Measurements from ENCODE around the gene ANKRD55.

Gene ANKRD55

GRCh38 chr5:56142614-56143372, 90.3 kb downstream of the ANKRD55 start:
- no peak for TF ChIP-seq CTCF (IDR thresholded peaks at IDR 0.05; ENCODE audit: insufficient read depth, low read length, missing control alignments)
- POLR2A ChIA-PET = no interaction called here
- CTCF ChIA-PET = no interaction called here
- no peak for DNase-seq (ENCODE audit: low read depth, low spot score)
- H3K4me3 ChIP-seq (ENCODE audit: low read depth, low read length) = no peak overlapping the region

GRCh38 chr5:56142233-56142613, 90.9 kb downstream of the ANKRD55 start:
- DNase-seq (ENCODE audit: low read depth, low spot score) = no peak
- H3K4me3 ChIP-seq (ENCODE audit: low read depth, low read length) = no peak overlapping the region
- ChIA-PET POLR2A (no interaction called here), CTCF (no interaction called here)
- no peak for TF ChIP-seq CTCF (IDR thresholded peaks at IDR 0.05; ENCODE audit: insufficient read depth, low read length, missing control alignments)

- DNase-seq (ENCODE audit: low read depth, low spot score) = no peak
- ChIA-PET CTCF (no interaction called here), POLR2A (no interaction called here)
- TF ChIP-seq CTCF (IDR thresholded peaks at IDR 0.05; ENCODE audit: insufficient read depth, low read length, missing control alignments) = no peak
- no peak overlapping the region for H3K4me3 ChIP-seq (ENCODE audit: low read depth, low read length)
These were observed 93.1 kb downstream of the ANKRD55 start for GRCh38 chr5:56140073-56140472.

GRCh38 chr5:56130664-56131063, 102.5 kb downstream of the ANKRD55 start:
- TF ChIP-seq CTCF (IDR thresholded peaks at IDR 0.05; ENCODE audit: insufficient read depth, low read length, missing control alignments) = no peak
- no peak for DNase-seq (ENCODE audit: low read depth, low spot score)
- ChIA-PET POLR2A (no interaction called here), CTCF (interaction anchor here (1.0 kb wide), 1 partner anchor 14 kb away, joined by 3 read pairs; no protein-coding TSS in a partner anchor)
- no peak overlapping the region for H3K4me3 ChIP-seq (ENCODE audit: low read depth, low read length)

- ChIA-PET POLR2A (no interaction called here), CTCF (no interaction called here)
- no peak for TF ChIP-seq CTCF (IDR thresholded peaks at IDR 0.05; ENCODE audit: insufficient read depth, low read length, missing control alignments)
- DNase-seq (ENCODE audit: low read depth, low spot score) = no peak
- H3K4me3 ChIP-seq (ENCODE audit: low read depth, low read length) = no peak overlapping the region
These were observed 103.8 kb downstream of the ANKRD55 start for GRCh38 chr5:56129288-56129687.

GRCh38 chr5:56128113-56128512, 105.0 kb downstream of the ANKRD55 start:
- no peak for DNase-seq (ENCODE audit: low read depth, low spot score)
- TF ChIP-seq CTCF (IDR thresholded peaks at IDR 0.05; ENCODE audit: insufficient read depth, low read length, missing control alignments) = no peak
- POLR2A ChIA-PET = no interaction called here

More at GRCh38 chr5:56128113-56128512, 105.0 kb downstream of the ANKRD55 start:
- no peak overlapping the region for H3K4me3 ChIP-seq (ENCODE audit: low read depth, low read length)
- CTCF ChIA-PET = interaction anchor here (1.6 kb wide), 1 partner anchor 19 kb away, joined by 3 read pairs; no protein-coding TSS in a partner anchor

Measured in AG04449 (cell line).